Measurements from ENCODE around the gene SPATA2. TPM values are rescaled to one million over a fixed set of nuclear protein-coding genes. Genes with fewer than 3 reads are reported as not detected.
A peak's percentile ranks its signal among the peaks of the same experiment; 100 is the strongest.

SPATA2 gene
- total and polyA plus RNA-seq, 12 donors, result 2.8 to 9.3 (median 6.1) TPM

DNA sequence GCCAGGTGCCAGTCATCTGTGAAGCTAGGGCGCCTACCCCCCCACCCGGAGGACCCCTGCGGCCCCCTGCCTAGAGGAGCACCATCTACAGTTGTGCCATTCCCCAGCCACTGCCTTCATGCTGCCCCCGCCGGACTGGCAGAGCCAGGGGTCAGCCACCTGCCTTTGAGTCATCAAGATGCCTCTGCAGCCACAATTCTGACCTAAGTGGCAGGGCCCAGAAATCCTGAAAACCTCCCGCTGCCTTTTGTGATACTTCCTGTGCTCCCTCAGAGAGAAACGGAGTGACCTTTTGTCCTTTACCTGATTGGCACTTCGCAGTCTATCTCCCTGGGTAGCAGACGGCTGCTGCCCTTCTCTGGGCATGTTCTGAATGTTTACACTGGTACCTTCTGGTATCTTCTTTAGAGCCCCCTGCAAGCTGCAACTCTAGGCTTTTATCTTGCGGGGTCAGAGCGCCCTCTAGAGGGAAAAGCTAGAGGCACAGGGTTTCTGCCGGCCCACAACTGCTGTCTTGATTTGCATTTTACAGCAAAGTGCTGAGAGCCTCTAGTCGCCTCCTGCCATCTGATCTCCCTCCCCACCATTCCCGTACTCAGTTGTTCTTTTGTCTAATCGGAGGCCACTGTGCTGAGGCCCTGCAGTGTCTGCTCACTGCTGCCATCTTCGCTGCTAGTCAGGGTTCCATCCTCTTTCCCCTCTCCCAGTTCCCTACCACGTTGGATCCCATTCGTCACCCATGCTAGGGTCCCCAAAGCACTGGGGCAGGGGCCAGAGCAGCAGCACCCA lies 26.9 kb downstream of the SPATA2 start:
- 43 to 56% (median 53%) methylated on average over 13 to 18 of the region's 18 CpGs for WGBS, 4 donors
- Histone ChIP-seq H3K4me3 (no peak overlapping the region), H3K36me3 (replicated peaks in 1 of 2) (peaks cover 0 to 35% of the 10 kb centered on the region in 2 donors), H3K9me3 (replicated peaks in 1 of 3) (no peaks in the 10 kb centered on the region), H3K27ac (peak overlapping the region in 2 of 5 donors; percentile 51 to 71), H3K4me1 (replicated peaks in 1 of 2) (peaks cover 0 to 42% of the 10 kb centered on the region in 2 donors), H3K27me3 (no peaks in the 10 kb centered on the region)
- peak in 5 of 7 donors; percentile 49 to 84 (median 69) for DNase-seq
- TF ChIP-seq POLR2A (IDR thresholded peaks at IDR 0.05) (no peak), CTCF (IDR thresholded peaks at IDR 0.05) (peak; percentile 61 to 81 (median 72))
- intact Hi-C loops (cut with DNase I), result no loop called here

- peaks cover 0 to 39% of the 10 kb centered on the region in 2 donors for H3K36me3 ChIP-seq (replicated peaks in 1 of 2)
- no peaks in the 10 kb centered on the region for H3K27me3 ChIP-seq
- peak in 2 of 7 donors; percentile 28 to 54 for DNase-seq
- H3K27ac ChIP-seq, result peak overlapping the region in 2 of 5 donors; percentile 51 to 71
- WGBS, 4 donors, result 79 to 83% (median 81%) methylated on average over 30 to 32 of the region's 32 CpGs
- peaks cover 0 to 33% of the 10 kb centered on the region in 2 donors for H3K4me1 ChIP-seq (replicated peaks in 1 of 2)
- H3K4me3 ChIP-seq, result no peak overlapping the region
- TF ChIP-seq CTCF (IDR thresholded peaks at IDR 0.05) (no peak), POLR2A (IDR thresholded peaks at IDR 0.05) (no peak)
- intact Hi-C loops (cut with DNase I), result no loop called here
- no peaks in the 10 kb centered on the region for H3K9me3 ChIP-seq (replicated peaks in 1 of 3)
Observed at GRCh38 chr20:49887251-49888211, 27.8 kb downstream of the SPATA2 start.

DNA sequence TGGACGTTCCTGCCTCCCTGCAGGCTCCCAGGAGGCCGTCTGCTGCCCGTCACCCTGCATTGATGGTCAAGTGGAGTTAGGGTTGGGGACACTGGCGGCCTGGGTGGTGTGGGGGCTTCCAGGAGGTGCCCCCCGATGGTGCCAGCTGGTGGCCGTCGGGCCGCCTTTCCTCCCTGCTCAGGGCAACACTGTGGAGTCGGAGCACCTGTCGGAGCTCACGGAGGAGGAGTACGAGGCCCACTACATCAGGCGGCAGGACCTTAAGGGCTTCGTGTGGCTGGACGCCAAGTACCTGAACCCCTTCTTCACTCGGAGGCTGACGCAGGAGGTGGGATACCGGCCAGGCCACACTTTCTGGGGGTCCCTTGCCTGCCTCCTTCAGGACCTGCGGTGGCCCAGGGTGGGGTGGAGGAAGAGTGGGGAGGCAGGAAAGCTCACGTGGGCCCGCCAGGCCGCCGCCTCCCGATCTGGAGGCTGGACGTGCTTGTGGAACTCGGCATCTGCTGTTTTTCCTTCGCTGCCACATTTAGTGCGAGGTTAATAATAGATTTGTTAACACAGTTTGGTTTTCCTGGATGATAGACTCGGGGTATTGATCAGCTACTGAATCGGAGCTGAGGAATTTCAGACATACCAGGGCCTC lies 28.6 kb downstream of the SPATA2 start:
- intact Hi-C loops (cut with DNase I), result no loop called here
- H3K4me3 ChIP-seq, result no peak overlapping the region
- no peaks in the 10 kb centered on the region for H3K9me3 ChIP-seq (replicated peaks in 1 of 3)
- TF ChIP-seq POLR2A (IDR thresholded peaks at IDR 0.05) (no peak), CTCF (IDR thresholded peaks at IDR 0.05) (no peak)
- 72 to 88% (median 82%) methylated on average over 19 to 30 of the region's 30 CpGs for WGBS, 4 donors
- H3K27ac ChIP-seq, result peak overlapping the region in 2 of 5 donors; percentile 51 to 71
- no peaks in the 10 kb centered on the region for H3K27me3 ChIP-seq
- peak in 2 of 7 donors; percentile 23 to 48 for DNase-seq
- peaks cover 0 to 39% of the 10 kb centered on the region in 2 donors for H3K36me3 ChIP-seq (replicated peaks in 1 of 2)
- H3K4me1 ChIP-seq (replicated peaks in 1 of 2), result peaks cover 0 to 27% of the 10 kb centered on the region in 2 donors

Measured in adrenal gland (tissue), 12 donors.